CD4-positive, alpha-beta T cell (primary cell): ENCODE results near the gene PEX19. TPM values are rescaled to one million over a fixed set of nuclear protein-coding genes. Genes with fewer than 3 reads are reported as not detected.

Experiments
- ATAC-seq: fragments of 200-7000 bp; cut with Tn5 transposase; one replicate; pipeline ENCODE4 v1.10.0; 2022; ENCODE audit warnings: mild to moderate bottlenecking; ENCODE audit not compliant: poor library complexity
- CTCF ChIA-PET: fragments of 350-600 bp; sonication (Branson Sonifier 250); formaldehyde crosslinking; loops from one replicate; lab custom pipeline; 2021; ENCODE audit warnings: antibody characterized with exemption, inconsistent platforms; lab: Charles Lee
- POLR2A ChIA-PET: fragments of 350-600 bp; sonication (Branson Sonifier 250); formaldehyde crosslinking; loops from one replicate; lab custom pipeline; 2021; ENCODE audit warnings: antibody characterized with exemption, inconsistent platforms; lab: Charles Lee
- DNase-seq, 14 experiments: peaks; one replicate each; pipeline ENCODE4 v3.0.0-alpha.2; 2013 to 2020; ENCODE audit warnings: mixed read lengths in 2 of 14
- H3K27ac ChIP-seq, 2 donors: one replicate each; pipeline versions ENCODE4 v1.5.1 to v1.7.0; 2013; ENCODE audit warnings: low read length in 2 of 2, low read depth in 1 of 2, mild to moderate bottlenecking in 1 of 2
- H3K27me3 ChIP-seq, 2 experiments: 1 replicate in 1 of 2; 2 replicates in 1 of 2; pipeline versions ENCODE4 v1.6.1 to v1.7.0; 2013; ENCODE audit warnings: low read length in 2 of 2, control low read depth in 1 of 2, mild to moderate bottlenecking in 1 of 2, moderate library complexity in 1 of 2; ENCODE audit not compliant: insufficient read depth in 2 of 2, control insufficient read depth in 1 of 2
- H3K36me3 ChIP-seq: one replicate; pipeline ENCODE4 v1.6.1; 2013; ENCODE audit warnings: low read length, control low read depth; ENCODE audit not compliant: insufficient read depth
- H3K4me1 ChIP-seq: one replicate; pipeline ENCODE4 v1.6.1; 2013; ENCODE audit warnings: low read length, control low read depth; ENCODE audit not compliant: insufficient read depth
- H3K4me3 ChIP-seq: one replicate; pipeline ENCODE4 v1.5.1; 2013; ENCODE audit warnings: mild to moderate bottlenecking, low read length, moderate library complexity
- H3K9me3 ChIP-seq, 2 experiments: 1 replicate in 1 of 2; 2 replicates in 1 of 2; pipeline versions ENCODE4 v1.6.1 to v1.7.0; 2013; ENCODE audit warnings: low read length in 2 of 2, mild to moderate bottlenecking in 2 of 2, control low read depth in 1 of 2, moderate library complexity in 1 of 2; ENCODE audit not compliant: control insufficient read depth in 1 of 2, insufficient read depth in 1 of 2
- H3K27ac Mint-ChIP-seq: one replicate; pipeline ENCODE4 v1.8.0; 2020; ENCODE audit warnings: mixed read lengths
- H3K27me3 Mint-ChIP-seq: one replicate; pipeline ENCODE4 v1.8.0; 2021; ENCODE audit warnings: mixed read lengths
- H3K36me3 Mint-ChIP-seq: one replicate; pipeline ENCODE4 v1.8.0; 2021; ENCODE audit warnings: low read depth, mixed read lengths
- H3K4me1 Mint-ChIP-seq: one replicate; pipeline ENCODE4 v1.8.0; 2021; ENCODE audit warnings: low read depth, mixed read lengths
- H3K4me3 Mint-ChIP-seq: one replicate; pipeline ENCODE4 v1.8.0; 2020; ENCODE audit warnings: mild to moderate bottlenecking, mixed read lengths
- H3K9me3 Mint-ChIP-seq: one replicate; pipeline ENCODE4 v1.8.0; 2020; ENCODE audit warnings: mixed read lengths
- CTCF ChIP-seq: fragments of 200-600 bp; IDR thresholded peaks from one replicate; pipeline ENCODE4 v1.8.0; 2022; ENCODE audit warnings: antibody characterized with exemption, mild to moderate bottlenecking
- intact Hi-C, 2 experiments: fragments of 100-400 bp; cut with DNase I in 1 of 2; cut with micrococcal nuclease in 1 of 2; formaldehyde crosslinking; loops; one replicate each; pipeline versions ENCODE4 v1.15.1 to v1.9.0; 2023 to 2025; cut with DNase I, micrococcal nuclease
- total RNA-seq, 174 experiments: library from RNA in 2 of 174; stranded (reverse) in 2 of 174; gene quantifications; one replicate each; pipeline ENCODE4 v1.2.3 and lab custom pipeline; 2021 to 2026

Gene PEX19
- total RNA-seq, 2 experiments from 2014 or later: 32.0 to 33.4 TPM

GRCh38 chr1:160260406-160261382, 24.2 kb downstream of the PEX19 start:
- Histone ChIP-seq H3K4me3 (peak overlapping the region; percentile 83), H3K27me3 (no peaks in the 10 kb centered on the region), H3K36me3 (no peaks in the 10 kb centered on the region), H3K9me3 (no peaks in the 10 kb centered on the region), H3K4me1 (peaks cover 33% of the 10 kb centered on the region), H3K27ac (peak overlapping the region; percentile 98 to 99)
- Mint-ChIP-seq H3K27ac (peak overlapping the region; percentile 97), H3K9me3 (no peaks in the 10 kb centered on the region), H3K4me3 (peak overlapping the region; percentile 96), H3K36me3 (peaks cover 40% of the 10 kb centered on the region), H3K4me1 (peaks cover 66% of the 10 kb centered on the region), H3K27me3 (no peaks in the 10 kb centered on the region)
- ATAC-seq: no peak
- ChIA-PET CTCF (interaction anchor here (1.1 to 6.1 kb wide), 6 partner anchors 9 to 175 kb away, joined by 3 to 28 read pairs (median 8); partner anchors contain the start of gene PEX19), POLR2A (interaction anchor here (0.9 to 6.4 kb wide), 10 partner anchors 9 to 229 kb away, joined by 3 to 73 read pairs (median 17); partner anchors contain the start of genes IGSF8, PEX19 and PIGM)
- intact Hi-C loops: loop anchor here in 1 of 2 experiments (5.0 kb wide), 1 partner anchor 82 kb away; the partner anchor contains the start of genes COPA and NCSTN
- peak in 3 of 14 experiments; percentile 4 to 34 (median 27) for DNase-seq
- TF ChIP-seq CTCF: no peak

- Histone ChIP-seq H3K4me3 (no peak overlapping the region), H3K4me1 (peaks cover 28% of the 10 kb centered on the region), H3K9me3 (no peaks in the 10 kb centered on the region), H3K36me3 (no peaks in the 10 kb centered on the region), H3K27ac (no peak overlapping the region), H3K27me3 (no peaks in the 10 kb centered on the region)
- peak overlapping the region; percentile 97 for H3K27ac Mint-ChIP-seq
- CTCF ChIA-PET: interaction anchor here (1.4 kb wide), 1 partner anchor 65 kb away, joined by 3 read pairs; no protein-coding TSS in a partner anchor
- ATAC-seq: no peak
- intact Hi-C loops: no loop called here
- H3K27me3 Mint-ChIP-seq: no peaks in the 10 kb centered on the region
- TF ChIP-seq CTCF: no peak
- H3K4me1 Mint-ChIP-seq: peaks cover 61% of the 10 kb centered on the region
- H3K9me3 Mint-ChIP-seq: no peaks in the 10 kb centered on the region
- peaks cover 46% of the 10 kb centered on the region for H3K36me3 Mint-ChIP-seq
- H3K4me3 Mint-ChIP-seq: no peak overlapping the region
- DNase-seq: no peak
- POLR2A ChIA-PET: interaction anchor here (0.6 to 6.4 kb wide), 2 partner anchors 26 to 393 kb away, joined by 3 to 73 read pairs; partner anchors contain the start of gene PEX19
These were observed 26.6 kb downstream of the PEX19 start for GRCh38 chr1:160258177-160258798.

GRCh38 chr1:160257411-160258015, 27.4 kb downstream of the PEX19 start:
- intact Hi-C loops: no loop called here
- H3K9me3 ChIP-seq: no peaks in the 10 kb centered on the region
- peaks cover 24% of the 10 kb centered on the region for H3K4me1 ChIP-seq
- Mint-ChIP-seq H3K27ac (peak overlapping the region; percentile 17), H3K4me1 (peaks cover 58% of the 10 kb centered on the region), H3K9me3 (no peaks in the 10 kb centered on the region), H3K27me3 (no peaks in the 10 kb centered on the region), H3K4me3 (no peak overlapping the region), H3K36me3 (peaks cover 51% of the 10 kb centered on the region)
- H3K27ac ChIP-seq: no peak overlapping the region
- TF ChIP-seq CTCF: no peak
- ChIA-PET CTCF (interaction anchor here (0.9 to 1.1 kb wide), 2 partner anchors 34 to 157 kb away, joined by 3 to 4 read pairs; no protein-coding TSS in a partner anchor), POLR2A (interaction anchor here (0.9 to 6.4 kb wide), 2 partner anchors 17 to 27 kb away, joined by 3 to 73 read pairs; partner anchors contain the start of gene PEX19)
- no peak overlapping the region for H3K4me3 ChIP-seq
- DNase-seq (no peak), ATAC-seq (no peak)
- no peaks in the 10 kb centered on the region for H3K36me3 ChIP-seq
- no peaks in the 10 kb centered on the region for H3K27me3 ChIP-seq
